ENCODE results near the gene CALML6.

DNA sequence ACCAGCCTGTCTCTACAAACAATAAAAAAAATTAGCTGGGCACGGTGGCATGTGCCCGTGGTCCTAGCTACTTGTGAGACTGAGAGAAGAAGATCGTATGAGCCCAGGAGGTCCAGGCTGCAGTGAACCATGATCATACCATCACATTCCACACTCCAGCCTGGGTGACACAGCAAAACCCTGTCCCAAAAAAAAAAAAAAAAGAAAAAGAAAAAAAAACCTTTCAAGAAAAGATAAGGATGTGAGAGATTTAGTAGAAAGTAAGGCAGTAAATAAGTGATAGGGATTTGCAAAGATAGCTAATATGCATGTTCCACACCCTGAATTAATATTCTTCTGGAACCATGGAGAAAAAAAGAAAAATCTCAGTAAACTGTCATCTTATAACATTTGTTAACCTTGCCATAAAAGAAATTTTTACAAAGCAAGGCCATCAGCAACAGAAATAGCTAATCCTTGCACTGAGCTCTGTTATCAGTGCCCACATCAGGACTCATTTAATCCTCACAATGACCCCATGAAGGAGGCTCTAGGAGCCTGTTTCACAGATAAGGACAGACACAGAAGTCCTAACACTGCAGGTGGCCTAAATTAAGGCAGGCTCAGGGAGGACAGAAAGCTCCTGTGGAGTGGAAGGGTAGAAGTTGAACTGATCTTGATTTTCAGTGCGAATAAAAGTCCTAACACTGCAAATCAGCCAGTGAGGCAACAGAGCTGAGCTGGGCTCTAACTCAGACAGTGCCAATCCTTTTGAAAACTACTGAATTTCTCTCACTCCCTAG, 31.8 kb upstream of the CALML6 start:
- TF ChIP-seq, protein P1, sequence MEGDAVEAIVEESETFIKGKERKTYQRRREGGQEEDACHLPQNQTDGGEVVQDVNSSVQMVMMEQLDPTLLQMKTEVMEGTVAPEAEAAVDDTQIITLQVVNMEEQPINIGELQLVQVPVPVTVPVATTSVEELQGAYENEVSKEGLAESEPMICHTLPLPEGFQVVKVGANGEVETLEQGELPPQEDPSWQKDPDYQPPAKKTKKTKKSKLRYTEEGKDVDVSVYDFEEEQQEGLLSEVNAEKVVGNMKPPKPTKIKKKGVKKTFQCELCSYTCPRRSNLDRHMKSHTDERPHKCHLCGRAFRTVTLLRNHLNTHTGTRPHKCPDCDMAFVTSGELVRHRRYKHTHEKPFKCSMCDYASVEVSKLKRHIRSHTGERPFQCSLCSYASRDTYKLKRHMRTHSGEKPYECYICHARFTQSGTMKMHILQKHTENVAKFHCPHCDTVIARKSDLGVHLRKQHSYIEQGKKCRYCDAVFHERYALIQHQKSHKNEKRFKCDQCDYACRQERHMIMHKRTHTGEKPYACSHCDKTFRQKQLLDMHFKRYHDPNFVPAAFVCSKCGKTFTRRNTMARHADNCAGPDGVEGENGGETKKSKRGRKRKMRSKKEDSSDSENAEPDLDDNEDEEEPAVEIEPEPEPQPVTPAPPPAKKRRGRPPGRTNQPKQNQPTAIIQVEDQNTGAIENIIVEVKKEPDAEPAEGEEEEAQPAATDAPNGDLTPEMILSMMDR (conservative IDR thresholded peaks at IDR 0.05; ENCODE audit: low read length): no peak
- TF ChIP-seq EZH2phosphoT487 (IDR thresholded peaks at IDR 0.05; ENCODE audit: borderline replicate concordance, low read depth, low read length): no peak

All from OCI-LY7 (cell line).